GM19452 (cell line): ENCODE results near the gene SRSF3.
A peak's percentile ranks its signal among the peaks of the same experiment; 100 is the strongest.

Experiments
- ATAC-seq: cut with Tn5 transposase; IDR thresholded peaks from one replicate; pipeline ENCODE4 v1.9.1; 2021; ENCODE audit not compliant: unreplicated experiment

Gene SRSF3

DNA sequence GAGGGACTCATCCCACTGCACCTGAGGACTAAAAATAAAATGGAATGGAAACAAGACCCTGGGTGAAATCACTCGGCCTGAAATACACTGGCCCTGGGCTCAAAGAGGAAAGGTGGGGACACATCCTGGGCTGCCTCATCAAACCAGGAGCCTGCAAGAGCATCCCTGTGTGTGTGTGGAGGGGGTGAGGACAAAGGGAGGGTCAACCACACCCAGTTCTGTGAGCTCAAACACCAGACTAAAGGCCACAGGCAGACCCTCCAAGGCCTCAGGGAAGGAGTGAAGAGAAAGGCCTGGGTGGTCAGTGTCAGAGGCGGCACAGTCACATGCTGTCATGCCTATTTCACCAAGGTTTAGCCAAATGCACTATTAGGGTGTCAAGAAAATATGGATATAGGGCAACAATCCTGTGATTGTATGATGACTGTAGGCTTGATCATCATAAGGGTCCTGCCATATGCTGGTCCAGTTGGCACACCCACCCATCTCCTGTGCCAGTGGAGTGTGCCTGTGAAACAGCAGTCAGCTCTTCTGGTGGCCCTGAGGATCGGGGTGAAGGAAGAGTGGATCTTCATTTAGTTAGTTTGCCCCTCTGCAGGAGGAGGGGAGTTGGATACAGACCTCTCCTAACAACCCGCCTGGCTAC, 28.9 kb downstream of the SRSF3 start:
- ATAC-seq: no peak

DNA sequence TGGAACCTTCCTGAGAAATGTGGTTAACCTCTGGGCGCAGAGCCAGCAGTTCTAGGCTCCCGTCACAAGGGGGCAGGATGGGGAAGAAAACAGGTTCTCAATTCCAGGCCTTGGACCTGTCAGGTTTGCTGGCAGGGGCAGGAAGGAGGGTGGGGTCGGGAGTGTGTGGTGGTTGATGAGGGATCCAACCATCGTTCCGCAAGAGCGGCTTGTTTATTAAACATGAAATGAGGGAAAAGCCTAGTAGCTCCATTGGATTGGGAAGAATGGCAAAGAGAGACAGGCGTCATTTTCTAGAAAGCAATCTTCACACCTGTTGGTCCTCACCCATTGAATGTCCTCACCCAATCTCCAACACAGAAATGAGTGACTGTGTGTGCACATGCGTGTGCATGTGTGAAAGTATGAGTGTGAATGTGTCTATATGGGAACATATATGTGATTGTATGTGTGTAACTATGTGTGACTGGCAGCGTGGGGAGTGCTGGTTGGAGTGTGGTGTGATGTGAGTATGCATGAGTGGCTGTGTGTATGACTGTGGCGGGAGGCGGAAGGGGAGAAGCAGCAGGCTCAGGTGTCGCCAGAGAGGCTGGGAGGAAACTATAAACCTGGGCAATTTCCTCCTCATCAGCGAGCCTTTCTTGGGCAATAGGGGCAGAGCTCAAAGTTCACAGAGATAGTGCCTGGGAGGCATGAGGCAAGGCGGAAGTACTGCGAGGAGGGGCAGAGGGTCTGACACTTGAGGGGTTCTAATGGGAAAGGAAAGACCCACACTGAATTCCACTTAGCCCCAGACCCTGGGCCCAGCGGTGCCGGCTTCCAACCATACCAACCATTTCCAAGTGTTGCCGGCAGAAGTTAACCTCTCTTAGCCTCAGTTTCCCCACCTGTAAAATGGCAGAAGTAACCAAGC, 29.6 kb downstream of the SRSF3 start:
- ATAC-seq: peak; percentile 59

DNA sequence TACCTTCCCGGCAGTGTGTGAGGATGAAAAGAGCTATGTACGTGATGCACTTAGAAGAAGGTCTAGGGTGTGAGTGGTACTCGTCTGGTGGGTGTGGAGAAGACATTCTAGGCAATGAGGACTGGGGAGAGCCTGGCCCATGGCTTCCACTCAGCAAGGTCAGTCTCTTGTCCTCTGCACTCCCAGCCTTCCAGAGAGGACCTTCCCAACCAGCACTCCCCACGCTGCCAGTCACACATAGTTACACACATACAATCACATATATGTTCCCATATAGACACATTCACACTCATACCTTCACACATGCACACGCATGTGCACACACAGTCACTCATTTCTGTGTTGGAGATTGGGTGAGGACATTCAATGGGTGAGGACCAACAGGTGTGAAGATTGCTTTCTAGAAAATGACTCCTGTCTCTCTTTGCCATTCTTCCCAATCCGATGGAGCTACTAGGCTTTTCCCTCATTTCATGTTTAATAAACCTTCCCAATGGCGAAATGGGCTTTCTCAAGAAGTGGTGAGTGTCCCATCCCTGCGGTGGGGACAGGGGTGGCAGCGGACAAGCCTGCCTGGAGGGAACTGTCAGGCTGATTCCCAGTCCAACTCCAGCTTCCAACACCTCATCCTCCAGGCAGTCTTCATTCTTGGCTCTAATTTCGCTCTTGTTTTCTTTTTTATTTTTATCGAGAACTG, 30.4 kb downstream of the SRSF3 start:
- ATAC-seq: no peak

DNA sequence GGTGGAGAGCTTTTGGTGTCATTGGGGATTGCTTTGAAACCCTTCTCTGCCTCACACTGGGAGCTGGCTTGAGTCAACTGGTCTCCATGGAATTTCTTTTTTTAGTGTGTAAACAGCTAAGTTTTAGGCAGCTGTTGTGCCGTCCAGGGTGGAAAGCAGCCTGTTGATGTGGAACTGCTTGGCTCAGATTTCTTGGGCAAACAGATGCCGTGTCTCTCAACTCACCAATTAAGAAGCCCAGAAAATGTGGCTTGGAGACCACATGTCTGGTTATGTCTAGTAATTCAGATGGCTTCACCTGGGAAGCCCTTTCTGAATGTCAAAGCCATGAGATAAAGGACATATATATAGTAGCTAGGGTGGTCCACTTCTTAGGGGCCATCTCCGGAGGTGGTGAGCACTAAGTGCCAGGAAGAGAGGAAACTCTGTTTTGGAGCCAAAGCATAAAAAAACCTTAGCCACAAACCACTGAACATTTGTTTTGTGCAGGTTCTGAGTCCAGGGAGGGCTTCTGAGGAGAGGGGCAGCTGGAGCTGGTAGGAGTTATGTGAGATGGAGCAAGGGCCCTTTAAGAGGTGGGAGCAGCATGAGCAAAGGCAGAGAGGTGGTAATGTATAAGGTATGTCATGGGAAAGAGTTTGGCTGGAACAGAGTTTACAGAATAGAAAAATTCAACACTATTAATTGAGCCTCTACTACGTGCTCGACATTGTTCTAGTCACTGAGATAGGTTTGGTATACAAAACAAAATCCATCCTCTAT, 31.2 kb downstream of the SRSF3 start:
- no peak for ATAC-seq

DNA sequence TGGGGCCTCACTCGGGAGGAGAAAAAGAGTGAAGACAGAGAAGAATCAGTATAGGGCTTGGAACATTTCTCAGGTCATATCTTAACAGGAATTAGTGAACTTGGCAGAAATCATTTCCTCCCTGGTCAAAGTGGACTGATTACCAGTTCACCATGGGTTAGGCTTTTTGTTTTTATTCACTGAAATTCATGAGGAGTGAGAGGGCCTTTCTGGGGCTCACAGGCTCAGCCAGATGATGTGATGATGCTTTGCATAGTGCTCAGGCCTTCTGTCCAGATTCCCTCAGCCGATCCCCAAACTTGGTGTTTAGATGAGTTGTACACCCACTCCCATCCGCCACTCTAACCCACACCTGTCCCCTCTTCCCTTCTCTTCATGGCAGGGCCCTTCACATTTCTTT, 32.5 kb downstream of the SRSF3 start:
- no peak for ATAC-seq

DNA sequence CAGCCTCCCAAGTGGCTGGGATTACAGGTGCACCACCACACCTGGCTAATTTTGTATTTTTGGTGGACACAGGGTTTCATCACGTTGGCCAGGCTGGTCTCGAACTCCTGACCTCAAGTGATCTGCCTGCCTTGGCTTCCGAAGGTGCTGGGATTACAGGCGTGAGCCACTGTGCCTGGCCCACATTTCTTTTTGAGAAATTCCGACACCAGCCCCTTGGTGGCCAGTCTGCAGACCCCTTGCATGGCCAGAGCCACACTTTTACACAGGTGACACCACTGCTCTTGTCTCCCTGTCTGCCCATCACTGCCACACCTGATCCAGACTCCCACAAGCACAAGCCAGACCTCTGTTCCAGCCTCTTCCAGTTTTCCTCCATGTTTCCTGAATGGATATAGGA, 33.0 kb downstream of the SRSF3 start:
- ATAC-seq: no peak

DNA sequence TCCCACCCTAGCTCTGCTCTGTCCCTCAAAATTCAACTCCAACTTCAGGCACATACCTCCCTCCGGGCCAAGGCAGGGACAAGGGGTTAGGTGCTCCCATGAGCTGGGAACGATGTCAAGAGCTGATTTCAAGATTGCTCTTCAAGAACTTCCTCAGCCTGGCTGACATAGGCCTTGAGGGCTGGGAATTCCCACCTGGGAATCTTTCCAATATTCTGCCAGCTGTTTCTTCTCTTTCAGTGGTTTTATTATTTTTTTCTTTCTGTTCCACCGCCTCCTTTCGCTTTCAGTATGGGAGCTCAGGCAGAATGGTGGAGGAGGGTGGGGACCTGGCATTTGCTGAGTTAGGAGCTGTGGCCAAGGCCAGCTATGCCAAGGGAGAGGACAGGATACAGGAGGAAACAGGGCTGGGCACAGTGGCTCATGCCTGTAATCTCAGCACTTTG, 33.7 kb downstream of the SRSF3 start:
- ATAC-seq: no peak

DNA sequence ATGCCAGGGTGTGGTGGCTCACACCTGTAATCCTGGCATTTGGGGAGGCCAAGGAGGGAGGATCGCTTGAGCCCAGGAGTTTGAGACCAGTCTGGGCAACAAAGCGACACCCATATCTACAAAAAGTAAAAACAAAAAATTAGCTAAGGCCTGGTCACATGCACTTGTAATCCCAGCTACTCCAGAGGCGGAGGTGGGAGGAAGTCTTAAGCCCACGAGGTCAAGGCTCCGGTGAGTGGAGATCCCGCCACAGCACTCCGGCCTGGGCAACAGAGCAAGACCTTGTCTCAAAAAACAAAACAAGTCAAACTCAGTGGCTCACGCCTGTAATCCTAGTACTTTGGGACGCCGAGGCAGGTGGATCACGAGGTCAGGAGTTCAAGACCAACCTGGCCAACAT, 35.6 kb downstream of the SRSF3 start:
- no peak for ATAC-seq

DNA sequence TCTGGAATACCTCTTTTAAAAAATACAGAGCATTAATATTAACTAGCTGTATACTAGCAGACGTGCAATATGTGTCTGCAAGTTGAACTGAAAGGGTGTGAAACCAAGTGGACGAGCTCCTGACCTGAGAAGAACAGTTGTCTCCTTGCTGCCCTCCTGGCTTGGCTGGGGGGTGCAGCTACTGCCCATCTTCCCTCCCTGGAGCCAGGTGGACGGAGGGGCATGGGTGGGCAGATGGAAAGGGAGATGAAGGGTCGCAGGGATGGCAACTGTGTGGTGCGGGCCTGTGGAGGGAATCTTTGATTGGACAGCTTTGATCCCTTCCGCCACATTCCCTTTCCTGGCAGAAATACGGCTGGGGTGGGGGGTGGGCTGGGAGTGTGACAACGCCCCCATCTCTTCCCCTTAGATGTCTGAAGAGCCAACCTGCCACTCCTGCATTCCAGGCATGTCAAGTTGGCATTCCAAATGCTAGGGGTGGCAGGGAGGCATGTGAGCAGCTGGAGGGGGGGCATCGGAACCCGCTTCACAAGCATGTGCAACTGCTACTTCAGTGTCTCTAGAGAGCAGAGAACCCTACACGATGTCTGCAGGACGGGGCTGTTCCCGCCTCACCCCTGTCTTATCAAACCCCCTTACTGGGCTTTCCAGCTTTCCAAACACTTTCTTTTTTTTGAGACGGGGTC, 37.3 kb downstream of the SRSF3 start:
- no peak for ATAC-seq

DNA sequence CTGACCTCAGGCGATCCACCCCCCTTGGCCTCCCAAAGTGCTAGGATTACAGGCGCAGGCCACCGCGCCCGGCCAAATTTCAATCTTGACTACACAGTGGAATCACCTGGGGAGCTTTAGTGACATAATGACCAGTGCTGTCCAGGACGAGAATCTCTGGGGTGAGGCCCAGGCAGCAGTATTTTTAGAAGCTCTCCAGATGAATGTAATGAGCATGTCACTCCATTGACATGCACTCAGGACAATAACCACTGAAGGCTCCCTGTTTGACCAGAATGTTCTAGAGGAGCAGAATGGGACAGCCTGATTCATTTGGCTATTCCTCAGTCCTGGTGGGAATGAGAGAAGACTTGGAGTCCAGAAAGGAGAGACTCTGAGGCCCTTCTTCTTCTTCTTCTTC, 39.2 kb downstream of the SRSF3 start:
- no peak for ATAC-seq

DNA sequence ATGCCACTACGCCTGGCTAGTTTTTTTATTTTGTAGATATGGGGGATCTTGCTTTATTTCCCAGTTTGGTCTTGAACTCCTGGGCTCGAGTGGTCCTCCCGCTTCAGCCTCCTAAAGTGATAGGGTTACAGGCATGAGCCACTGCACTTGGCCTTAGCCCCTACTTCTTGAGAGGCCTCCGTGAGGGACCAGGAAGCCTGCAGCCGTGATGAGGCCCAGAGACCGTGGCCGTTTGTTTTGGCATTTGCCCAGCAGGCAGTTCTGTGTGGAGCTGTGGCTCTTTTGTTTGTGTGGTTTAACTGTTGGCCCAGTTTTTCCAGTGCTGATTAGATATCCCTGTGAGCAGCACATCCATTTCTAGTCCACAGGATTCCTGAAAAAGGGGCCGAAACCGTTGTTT, 39.8 kb downstream of the SRSF3 start:
- ATAC-seq: no peak

DNA sequence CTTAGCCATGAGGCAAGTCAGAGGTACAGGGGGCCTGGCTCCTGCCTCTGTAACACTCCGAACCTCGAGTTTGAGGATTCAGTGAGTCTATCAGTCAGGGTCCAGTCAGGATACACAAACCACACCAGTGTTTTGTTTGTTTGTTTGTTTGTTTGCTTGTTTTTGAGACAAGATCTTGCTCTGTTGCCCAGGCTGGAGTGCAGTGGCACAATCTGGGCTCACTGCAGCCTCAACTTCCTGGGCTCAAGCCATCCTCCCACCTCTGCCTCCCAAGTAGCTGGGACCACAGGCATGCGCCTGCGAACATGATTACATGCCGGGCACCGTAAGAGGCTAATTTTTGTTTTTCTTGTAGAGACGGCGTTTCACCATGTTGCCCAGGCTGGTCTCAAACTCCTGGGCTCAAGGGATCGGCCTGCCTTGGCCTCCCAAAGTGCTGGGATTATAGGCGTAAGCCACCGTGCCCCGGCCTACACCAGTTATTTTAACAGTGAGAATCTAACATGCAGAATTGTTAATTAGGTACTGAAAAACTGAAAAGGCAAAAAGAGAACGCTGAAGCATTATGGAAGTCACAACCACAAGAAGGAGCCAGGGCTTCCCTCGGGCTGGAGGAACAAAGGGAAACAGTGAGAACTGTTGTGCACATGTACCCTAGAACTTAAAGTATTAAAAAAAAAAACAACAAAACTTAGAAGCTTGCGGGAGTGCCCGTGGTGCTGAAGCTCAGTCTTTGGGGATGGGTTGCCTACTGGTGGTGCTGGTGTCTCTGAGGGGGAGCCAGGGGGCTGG, 40.4 kb downstream of the SRSF3 start:
- no peak for ATAC-seq

DNA sequence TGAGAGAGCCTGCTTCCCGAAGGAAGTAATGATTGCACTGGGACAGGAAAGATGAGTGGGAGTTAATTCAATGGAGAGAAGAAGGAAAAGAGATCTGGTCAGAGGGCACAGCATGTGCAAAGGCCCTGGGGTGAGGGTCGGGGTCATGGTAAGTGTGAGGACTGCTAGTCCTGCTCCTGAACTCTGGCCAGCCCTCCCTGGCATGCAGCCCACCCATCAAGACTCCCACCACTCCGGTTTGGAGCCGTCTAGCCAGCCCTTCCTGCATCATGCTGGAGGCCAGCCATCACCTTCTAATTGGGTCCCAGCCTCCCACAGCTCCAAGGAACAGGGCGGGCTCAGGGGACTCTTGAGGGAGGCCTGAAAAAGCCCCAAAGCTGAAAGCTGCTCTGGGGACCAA, 42.1 kb downstream of the SRSF3 start:
- ATAC-seq: no peak

DNA sequence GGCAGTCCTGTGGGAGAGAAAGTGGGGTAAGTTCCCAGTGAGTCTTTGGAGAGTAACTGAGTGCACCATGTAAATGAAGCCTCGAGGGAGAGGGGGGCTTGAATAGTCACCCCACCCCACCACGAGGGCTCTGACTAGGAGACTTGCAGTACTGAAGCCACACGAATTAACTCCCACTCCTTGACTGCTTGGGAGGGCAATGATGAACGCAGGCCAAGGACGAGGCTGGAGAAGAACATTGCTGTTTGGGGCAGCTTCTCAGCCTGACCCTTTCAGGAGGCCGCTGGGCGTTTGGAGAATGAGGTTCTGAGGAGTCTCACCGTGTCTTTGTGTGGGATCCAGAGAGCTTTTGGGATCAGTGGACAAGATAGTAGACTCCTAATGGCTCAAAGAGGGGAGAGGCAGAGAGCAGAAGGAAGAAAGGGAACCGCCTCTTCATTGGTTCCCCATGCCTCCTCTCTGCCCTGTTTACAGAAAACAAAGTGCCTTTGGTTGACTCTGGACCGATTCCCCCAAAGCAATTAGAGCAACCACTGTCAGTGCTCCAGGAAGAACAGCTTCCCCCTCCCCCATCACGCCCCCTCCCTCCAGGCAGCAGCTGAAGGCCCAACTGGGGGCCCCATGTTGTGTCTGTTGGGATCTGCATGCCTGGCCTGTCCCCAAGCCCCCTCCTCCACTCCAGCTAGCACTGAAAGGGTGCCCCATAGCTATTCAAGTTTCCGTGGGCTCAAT, 42.7 kb downstream of the SRSF3 start:
- ATAC-seq: no peak

DNA sequence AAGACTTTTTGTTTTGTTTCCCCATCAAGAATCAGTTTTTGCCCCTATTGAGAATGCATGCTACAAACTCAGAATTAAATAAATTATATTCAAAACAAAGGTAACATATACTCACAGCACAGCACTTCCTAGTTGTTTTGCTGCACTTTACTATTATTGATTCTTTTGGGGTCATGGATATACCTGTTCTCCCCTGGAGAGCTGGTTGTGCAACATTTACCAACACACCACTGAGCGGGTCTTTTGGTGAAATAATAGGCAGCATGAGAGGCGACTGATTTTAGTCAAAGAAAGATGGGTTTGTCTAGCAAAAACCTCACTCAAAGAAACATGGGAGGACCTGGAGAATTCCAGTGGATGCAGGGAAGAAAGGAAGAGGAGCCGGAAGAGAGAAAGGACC, 44.4 kb downstream of the SRSF3 start:
- ATAC-seq: no peak

DNA sequence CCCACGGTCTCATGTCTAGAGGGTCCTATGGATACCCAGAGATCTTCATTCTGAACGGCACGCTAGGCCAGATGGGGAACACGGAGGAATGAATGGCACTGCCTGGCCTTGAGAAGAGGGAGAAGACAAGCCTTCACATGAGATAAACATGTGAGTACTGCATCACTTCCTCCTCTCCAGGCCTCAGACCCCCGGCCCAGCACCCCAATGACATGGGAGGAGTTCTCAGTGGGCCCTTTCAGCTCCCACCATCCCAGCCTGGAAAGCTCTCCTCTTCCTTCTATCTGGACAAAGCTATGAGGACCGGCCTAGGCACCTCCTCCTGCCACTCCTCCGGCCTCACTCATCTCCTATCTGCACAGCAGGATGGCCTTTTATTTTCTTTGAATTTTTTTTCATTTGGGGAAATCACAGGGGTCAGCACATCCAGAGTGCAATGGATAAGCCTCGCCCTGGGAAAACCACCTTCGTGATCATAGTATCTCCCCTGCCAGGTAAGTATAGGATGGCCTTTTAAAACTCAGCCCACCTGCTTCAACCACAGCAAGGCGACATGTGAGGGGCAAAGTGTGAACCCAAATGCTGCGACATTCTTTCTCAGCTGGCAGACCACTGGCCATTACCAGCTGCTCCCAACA, 45.1 kb downstream of the SRSF3 start:
- no peak for ATAC-seq

DNA sequence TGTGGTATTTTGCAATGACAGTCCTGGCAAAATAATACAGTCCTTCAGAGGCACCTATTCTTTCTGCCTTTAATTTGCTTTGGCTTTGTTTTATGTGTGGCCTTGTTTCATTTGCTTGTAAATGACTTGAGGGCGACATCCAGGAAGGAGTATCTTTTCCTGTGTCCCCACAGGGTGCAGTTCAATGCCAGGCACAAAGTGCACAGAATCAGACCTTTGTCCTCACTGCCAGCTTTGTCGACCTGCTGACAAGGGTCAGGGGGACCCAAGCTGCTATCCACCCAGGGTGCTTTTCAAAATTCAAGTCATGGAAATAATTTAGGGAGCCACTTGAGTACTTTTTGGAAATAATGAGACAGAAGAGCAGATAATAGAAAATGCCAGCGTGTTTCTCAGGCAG, 47.4 kb downstream of the SRSF3 start:
- ATAC-seq: no peak

DNA sequence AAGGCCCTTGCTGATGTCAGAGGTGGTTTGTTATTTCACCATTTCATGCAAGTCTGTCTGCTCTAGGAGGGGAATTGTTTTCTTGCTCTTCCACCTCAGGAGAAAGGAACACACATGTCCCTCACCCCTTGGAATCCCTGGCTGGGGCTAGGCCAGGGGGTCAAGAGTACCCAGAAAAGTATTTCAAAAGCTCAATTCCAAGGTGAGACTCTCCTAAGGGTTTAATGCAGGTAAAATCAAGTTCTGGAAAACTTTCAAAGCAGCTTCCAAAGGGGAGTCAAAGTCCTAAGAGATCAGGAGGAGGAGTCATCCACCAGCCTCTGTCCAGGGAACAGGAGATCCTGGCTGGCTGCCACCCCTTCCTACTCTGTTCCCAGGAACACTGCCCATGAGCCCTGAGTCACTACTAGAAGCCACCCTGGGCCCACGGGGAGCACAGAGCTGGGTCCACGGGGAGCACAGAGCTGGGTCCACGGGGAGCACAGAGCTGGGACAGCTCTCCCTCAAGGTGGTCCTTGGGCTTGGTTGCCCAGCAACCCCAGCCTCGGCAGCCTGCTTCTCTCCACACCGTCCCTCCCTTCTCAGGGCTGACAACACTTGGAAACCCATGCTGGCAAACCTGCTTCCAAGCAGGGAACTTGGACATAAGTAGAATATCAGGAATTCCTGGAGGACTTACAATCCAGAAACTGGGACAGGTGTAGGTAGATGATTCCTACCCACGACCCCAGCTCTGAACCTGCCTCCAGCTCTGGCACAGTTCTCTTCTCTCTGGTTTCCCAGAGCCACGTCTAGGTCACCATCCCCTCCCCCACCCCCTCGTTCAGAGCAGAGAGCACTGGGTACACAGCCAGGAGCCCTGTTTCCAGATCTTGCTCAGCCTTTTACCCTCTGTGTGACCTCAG, 49.0 kb downstream of the SRSF3 start:
- ATAC-seq: no peak
